Renal cortex interstitium (tissue), 15 donors: ENCODE measurements around the gene SYNPR. TPM values are rescaled to one million over a fixed set of nuclear protein-coding genes. Genes with fewer than 3 reads are reported as not detected.
A peak's percentile ranks its signal among the peaks of the same experiment; 100 is the strongest.
"Not testable (repeated sequence)": the region's sequence is repeated elsewhere in the genome, so short reads cannot be mapped to it uniquely, and the experiment has no call there.

Experiments used
- DNase-seq, 11 donors: peaks; one replicate each; pipeline ENCODE4 v3.0.0-alpha.2; 2013; ENCODE audit warnings: low read depth in 9 of 11, low spot score in 4 of 11; ENCODE audit errors: extremely low read depth in 1 of 11
- long read RNA-seq, 16 experiments: transcript quantifications; one replicate each; lab custom pipeline, GENCODE V29; 2026
- polyA plus RNA-seq, 3 donors: library from polyadenylated mRNA; unstranded; fragments of 120-200 nt; gene quantifications; one replicate each; pipeline ENCODE4 v1.2.1, GENCODE V29; 2013; ENCODE audit not compliant: insufficient read length in 3 of 3

Gene SYNPR
- polyA plus RNA-seq = under 1 TPM in 1 of 3 donors, not detected in 2; 0.11 TPM
- long read RNA-seq, donor 1 = 0 reads
- long read RNA-seq, donor 2 = 0 reads
- long read RNA-seq, donor 3 = 0 reads
- long read RNA-seq, donor 4 = 0 reads
- long read RNA-seq, donor 5 = 0 reads
- long read RNA-seq, donor 6 = 0 reads
- long read RNA-seq, donor 7 = 0 reads
- long read RNA-seq, donor 8 = 0 reads
- long read RNA-seq, donor 9 = 0 reads
- long read RNA-seq, donor 10 = 0 reads
- long read RNA-seq, donor 11 = 0 reads
- long read RNA-seq, donor 12 = 0 reads
- long read RNA-seq, donor 13 = 0 reads
- long read RNA-seq, donor 14 = 0 reads
- long read RNA-seq, donor 15 = 0 reads
- long read RNA-seq, donor 16 = 0 reads

DNA sequence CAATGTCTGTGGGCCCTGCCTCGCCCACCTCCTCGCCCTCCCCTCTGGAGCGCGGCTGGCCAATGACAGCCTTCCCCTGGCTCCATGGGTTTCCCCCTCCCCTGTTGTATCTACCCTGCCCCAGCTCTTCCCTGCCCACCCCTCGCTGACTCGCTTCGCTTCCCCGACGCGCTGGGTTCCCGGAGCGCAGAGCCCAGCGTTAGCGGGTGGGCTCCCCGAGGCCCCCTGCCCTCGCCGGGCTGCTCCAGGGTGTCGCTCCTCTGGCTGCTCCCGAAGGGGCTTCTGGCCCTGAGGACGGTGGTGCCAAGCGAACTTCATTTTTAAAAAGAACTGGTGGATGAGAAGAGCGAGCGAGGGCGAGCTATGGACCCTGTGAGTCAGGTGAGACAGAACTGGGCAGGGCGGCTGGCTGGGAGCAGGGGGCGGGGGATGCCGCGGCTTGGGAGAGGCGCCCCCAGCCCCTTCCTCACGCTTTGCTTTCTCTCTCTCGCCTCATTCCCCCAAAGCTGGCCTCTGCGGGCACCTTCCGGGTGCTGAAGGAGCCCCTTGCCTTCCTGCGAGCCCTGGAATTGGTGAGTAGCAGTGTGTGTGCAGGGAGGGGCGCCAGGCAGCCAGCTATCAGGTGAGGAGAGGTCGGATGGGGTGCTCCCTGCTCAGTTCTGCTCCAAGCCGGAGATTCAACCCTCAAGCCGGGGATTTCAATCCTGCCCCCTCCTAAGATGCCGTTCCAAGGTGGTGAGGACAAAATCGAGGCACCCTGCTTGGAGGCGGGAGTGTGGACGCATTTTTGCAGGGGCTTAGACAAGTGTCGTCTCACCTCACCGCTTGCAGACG is at the start of gene SYNPR:
TSS of gene SYNPR (plus strand) at position 138 of the 834 bp plus-strand sequence.
- no peak for DNase-seq

DNA sequence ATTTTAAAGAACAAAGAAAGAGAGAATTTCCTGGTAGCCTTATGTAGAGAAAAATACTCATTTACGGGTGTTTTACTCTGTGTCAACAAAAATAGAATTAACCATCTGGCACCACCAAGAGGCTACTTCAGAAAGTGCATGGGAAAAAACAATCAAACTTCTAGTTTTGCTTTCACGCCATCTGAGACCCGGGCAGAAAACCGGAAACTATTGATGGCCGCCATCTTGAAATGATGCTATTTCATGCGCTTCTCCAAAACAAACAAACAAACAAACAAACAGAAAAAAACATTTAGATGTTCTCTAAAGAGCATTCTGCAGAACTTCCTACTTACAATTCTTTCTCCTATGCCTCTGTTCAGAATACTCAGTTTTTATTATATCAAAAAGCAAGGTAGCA is 49.4 kb upstream of the SYNPR start:
- DNase-seq = peak in 10 of 11 donors; percentile 11 to 40 (median 20)

DNA sequence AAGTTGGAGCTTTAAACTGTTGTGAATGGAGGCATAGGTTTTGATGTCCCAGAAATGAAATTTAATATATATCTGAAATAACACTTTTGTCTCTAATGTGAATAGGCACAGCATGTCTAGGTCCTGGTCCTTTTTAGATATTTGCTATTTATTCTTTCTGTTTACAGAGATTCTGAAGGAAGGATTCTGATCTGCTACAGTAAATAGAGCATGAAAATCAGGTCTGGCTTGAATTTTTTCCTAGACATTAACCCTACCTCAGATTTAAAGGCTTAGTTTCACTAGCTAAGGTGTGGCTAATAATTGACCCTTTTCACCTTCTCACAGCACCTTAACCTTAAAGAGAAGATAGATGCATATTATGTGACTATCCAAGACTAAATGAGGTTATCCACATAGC is 48.0 kb upstream of the SYNPR start:
- DNase-seq = no peak

DNA sequence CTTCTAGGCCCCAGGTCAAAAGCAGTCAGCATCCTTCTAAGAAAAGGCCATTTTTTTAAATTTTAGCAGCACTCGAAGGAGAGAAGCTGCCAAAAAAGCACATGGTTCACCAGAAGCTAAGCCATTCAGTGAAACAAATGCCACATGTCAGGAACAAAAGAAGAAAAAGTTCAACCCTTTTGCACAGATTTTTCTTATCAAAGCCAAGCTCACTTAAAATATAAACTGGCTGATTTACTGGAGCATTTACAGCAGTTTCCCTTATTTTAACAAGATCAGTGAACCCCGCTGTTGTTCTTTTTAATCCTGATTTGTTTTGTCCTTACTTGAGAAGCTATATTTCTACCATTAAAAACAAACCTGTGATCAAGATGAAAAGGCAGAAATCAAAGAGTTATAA is 46.5 kb upstream of the SYNPR start:
- DNase-seq = peak; percentile 16 to 64 (median 38)

GRCh38 chr3:63232764-63233396 is 45.2 kb upstream of the SYNPR start:
- DNase-seq = no peak

- no peak for DNase-seq
Measured at GRCh38 chr3:63240381-63240902, 37.7 kb upstream of the SYNPR start.

GRCh38 chr3:63242124-63242523 is 36.0 kb upstream of the SYNPR start:
- no peak for DNase-seq

- DNase-seq = no peak
Measured at GRCh38 chr3:63244486-63244885, 33.6 kb upstream of the SYNPR start.

DNA sequence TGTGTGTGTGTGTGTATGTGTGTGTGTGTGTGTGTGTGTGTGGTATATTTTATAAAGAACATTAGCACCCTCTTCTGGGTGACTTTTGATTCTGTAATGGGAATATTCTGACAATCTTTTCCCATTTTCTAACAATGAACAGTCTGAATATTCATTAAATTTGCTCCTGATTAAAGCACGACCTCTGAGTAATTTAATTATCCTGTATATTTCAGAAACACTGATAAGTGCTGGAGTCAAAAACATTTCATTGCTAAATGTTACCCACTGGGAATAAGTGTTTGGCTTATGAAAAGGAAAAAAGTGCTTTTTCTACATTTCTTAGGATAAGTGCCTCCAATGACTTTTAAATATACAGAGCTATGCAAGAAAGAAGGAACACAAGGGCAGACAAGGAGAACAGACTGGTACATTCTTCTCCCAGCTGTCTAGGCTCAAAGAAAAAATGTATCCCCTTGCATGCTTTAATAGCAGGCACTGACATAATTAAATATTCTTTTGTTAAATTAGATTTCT is 32.3 kb upstream of the SYNPR start:
- DNase-seq = no peak

- no peak for DNase-seq
Measured at GRCh38 chr3:63248015-63248414, 30.1 kb upstream of the SYNPR start.

GRCh38 chr3:63251499-63251898 is 26.6 kb upstream of the SYNPR start:
- DNase-seq = no peak

- not testable (repeated sequence) for DNase-seq
Measured at GRCh38 chr3:63255819-63256218, 22.3 kb upstream of the SYNPR start.

- DNase-seq = no peak
Measured at GRCh38 chr3:63264716-63265115, 13.4 kb upstream of the SYNPR start.

- DNase-seq = no peak
Measured at GRCh38 chr3:63274359-63274758, 3.7 kb upstream of the SYNPR start.

GRCh38 chr3:63279005-63279841 is 1.1 kb downstream of the SYNPR start:
- DNase-seq = no peak

GRCh38 chr3:63287610-63288009 is 9.5 kb downstream of the SYNPR start:
- no peak for DNase-seq

DNA sequence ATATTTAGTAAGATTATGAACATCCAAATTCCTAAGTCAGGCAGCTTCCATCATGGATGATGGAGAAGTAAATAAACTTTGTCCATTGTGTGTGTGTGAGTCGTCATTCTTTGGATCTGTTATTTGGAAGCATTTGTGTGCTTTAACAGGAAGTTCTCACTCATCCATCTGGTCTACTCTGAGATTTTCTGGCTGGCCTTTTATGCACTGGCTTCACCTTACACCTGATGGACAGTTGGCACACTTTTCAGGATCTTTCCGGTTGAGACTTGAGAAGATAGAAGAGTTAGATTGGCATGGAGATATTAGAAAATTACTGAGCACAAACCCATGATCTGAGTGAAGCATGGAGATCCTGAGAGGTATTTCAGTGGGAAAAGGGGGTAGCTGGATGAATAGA is 12.6 kb downstream of the SYNPR start:
- no peak for DNase-seq

- no peak for DNase-seq
Measured at GRCh38 chr3:63294332-63294731, 16.2 kb downstream of the SYNPR start.

DNA sequence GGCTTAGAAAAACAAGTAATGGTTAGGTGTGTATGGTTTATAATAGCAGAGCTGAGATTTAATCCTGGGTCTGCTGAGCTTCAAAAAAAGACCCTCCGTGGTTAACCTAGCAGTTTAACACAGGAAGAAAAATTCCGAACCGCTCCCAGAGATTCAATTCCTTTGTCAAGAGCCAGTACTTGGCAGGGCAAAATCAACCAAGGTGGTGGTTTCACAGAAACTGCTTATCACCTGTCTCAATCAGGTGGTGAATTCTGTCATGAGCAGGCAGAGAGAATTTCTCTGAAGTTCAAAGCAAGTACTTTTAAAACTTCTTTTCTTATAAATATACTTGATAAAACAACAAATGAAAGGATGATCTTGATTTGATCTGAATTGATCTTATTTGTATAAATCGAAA is 17.2 kb downstream of the SYNPR start:
- no peak for DNase-seq
